Tibial nerve (tissue), 3 donors: ENCODE measurements around the gene ZNF217.

Source experiments
- CTCF ChIP-seq, 5 experiments: fragments of 200-600 bp in 3 of 5; fragments of 450-650 bp in 2 of 5; sonication (generic) in 3 of 5; IDR thresholded peaks; one replicate each; pipeline ENCODE4 v1.5.1; 2016 to 2019; ENCODE audit warnings: antibody characterized with exemption in 5 of 5, mild to moderate bottlenecking in 3 of 5, moderate library complexity in 2 of 5
- POLR2A ChIP-seq, 2 donors: fragments of 450-650 bp; IDR thresholded peaks; one replicate each; pipeline ENCODE4 v1.6.1; 2017; ENCODE audit warnings: antibody characterized with exemption in 2 of 2, mild to moderate bottlenecking in 2 of 2, moderate library complexity in 2 of 2

GRCh38 chr20:53557130-53557529 is 36.5 kb downstream of the ZNF217 start:
- TF ChIP-seq CTCF (IDR thresholded peaks at IDR 0.05) = no peak
- TF ChIP-seq POLR2A (IDR thresholded peaks at IDR 0.05) = no peak
